Measurements from ENCODE around the gene MANEAL. TPM values are rescaled to one million over a fixed set of nuclear protein-coding genes. Genes with fewer than 3 reads are reported as not detected.

Gene MANEAL
- total RNA-seq, 1 donor from 2014 or later, result 11.6 TPM

DNA sequence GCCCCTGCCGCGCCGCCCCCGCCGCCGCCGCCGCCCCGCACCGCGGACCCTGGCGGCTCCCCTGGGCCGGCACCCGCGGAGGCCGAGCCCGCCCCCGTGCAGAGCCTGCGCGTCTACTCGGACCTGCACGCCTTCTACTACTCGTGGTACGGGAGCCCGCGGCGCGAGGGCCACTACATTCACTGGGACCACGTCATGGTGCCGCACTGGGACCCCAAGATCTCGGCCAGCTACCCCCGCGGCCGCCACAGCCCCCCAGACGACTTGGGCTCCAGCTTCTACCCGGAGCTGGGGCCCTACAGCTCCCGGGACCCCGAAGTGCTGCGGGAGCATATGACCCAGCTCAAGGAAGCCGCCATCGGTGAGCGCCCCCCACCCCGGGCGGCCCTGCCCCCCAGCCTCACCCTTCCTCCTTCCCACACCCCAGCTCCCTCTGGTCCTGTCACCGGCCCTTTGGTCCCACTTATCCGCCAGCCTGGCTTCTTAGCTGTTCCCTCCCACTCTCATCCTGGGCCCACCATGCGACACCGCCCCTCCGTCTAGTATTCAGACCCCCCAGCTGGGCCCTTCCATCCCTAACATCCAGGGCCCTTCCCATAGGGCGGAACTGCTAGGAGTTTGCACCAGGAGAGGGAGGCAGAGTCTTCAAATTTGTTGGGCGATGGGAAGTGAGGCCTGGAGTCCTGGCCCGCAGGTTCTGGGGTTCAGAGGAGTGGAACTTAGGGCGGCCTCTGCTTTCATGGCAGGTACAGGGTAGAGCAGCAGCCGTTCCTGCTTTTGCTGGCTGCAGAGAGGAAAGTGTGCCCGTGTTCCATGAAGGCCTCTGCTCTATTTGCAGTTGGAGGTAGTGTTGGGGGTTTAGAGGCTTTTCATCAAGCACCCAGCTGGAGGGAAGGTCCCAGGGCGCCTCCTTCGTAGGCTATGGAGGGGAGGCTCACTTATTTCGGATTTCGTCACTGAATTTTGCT is 1.0 kb downstream of the MANEAL start:
- Mint-ChIP-seq H3K9me3 (no peaks in the 10 kb centered on the region), H3K4me1 (ENCODE audit: unreplicated experiment) (no peaks in the 10 kb centered on the region), H3K4me3 (peak overlapping the region; percentile 86), H3K27ac (no peak overlapping the region), H3K27me3 (peaks cover 53% of the 10 kb centered on the region), H3K36me3 (peaks cover 4% of the 10 kb centered on the region)
- no peak for DNase-seq (ENCODE audit: extremely low spot score, unreplicated experiment)
- TF ChIP-seq, protein P1, sequence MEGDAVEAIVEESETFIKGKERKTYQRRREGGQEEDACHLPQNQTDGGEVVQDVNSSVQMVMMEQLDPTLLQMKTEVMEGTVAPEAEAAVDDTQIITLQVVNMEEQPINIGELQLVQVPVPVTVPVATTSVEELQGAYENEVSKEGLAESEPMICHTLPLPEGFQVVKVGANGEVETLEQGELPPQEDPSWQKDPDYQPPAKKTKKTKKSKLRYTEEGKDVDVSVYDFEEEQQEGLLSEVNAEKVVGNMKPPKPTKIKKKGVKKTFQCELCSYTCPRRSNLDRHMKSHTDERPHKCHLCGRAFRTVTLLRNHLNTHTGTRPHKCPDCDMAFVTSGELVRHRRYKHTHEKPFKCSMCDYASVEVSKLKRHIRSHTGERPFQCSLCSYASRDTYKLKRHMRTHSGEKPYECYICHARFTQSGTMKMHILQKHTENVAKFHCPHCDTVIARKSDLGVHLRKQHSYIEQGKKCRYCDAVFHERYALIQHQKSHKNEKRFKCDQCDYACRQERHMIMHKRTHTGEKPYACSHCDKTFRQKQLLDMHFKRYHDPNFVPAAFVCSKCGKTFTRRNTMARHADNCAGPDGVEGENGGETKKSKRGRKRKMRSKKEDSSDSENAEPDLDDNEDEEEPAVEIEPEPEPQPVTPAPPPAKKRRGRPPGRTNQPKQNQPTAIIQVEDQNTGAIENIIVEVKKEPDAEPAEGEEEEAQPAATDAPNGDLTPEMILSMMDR (conservative IDR thresholded peaks at IDR 0.05), result no peak

DNA sequence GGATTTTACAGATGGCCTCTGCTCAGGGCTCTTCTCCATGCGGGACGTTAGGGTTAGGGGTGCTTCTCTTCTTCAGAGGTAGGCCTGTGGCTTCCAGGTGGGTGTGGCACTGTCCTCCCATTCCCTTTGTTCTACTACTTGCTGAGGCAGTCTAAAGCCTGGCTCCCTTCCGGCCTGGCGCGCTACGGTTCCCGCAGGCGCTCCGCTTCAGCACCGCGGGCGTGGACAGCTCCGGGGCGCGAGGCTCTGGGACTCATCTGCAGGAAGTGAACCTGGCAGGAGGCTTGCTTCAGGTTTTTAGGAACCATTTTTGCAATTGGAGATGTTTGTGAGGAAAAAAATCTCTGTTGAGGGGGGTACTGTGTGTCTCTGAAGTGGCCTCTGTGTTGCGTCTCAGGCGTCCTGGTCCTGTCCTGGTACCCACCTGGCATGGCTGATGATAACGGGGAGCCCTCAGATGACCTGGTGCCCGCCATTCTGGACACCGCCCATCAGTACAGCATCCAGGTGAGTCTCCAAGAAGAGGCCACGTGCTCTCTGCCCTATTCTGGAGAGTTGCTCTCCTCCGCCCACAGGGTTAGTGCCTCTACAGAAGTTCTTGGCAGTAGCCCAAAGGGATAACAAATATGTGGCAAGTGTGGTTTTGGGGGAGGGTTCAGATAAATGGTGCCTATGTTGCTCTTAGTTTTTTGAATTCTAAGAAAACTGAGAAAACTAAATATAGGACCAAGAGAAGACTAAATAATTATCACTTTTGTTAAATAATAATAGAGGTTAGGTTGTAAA is 1.9 kb downstream of the MANEAL start:
- no peak for DNase-seq (ENCODE audit: extremely low spot score, unreplicated experiment)
- Mint-ChIP-seq H3K9me3 (no peaks in the 10 kb centered on the region), H3K27ac (no peak overlapping the region), H3K36me3 (peaks cover 4% of the 10 kb centered on the region), H3K27me3 (peaks cover 45% of the 10 kb centered on the region), H3K4me3 (peak overlapping the region; percentile 86), H3K4me1 (ENCODE audit: unreplicated experiment) (no peaks in the 10 kb centered on the region)
- TF ChIP-seq, protein P1 (conservative IDR thresholded peaks at IDR 0.05), result no peak

DNA sequence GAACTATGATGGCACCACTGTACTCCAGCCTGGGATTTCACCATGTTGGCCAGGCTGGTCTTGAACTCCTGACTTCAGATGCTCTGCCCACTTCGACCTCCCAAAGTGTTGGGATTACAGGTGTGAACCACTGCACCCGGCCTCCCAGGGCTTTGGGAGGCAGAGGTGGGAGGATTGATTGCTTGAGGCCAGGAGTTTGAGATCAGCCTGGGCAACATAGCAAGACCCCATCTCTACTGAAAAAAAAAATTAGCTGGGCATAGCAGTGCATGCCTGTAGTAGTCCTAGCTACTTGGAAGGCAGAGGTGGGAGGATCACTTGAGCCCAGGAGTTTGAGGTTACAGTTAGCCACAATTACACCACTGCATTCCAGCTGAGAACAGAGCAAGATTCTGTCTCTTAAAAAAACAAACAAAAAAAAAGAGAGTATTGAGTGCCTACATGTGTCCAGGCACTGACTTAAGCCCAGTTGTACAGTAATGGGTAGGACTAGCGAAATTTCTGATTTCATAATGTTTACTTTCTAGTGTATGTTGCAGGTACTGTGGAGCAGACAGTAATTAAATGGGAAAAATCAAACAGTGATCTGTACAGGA is 4.2 kb downstream of the MANEAL start:
- H3K4me3 Mint-ChIP-seq, result no peak overlapping the region
- H3K9me3 Mint-ChIP-seq, result no peaks in the 10 kb centered on the region
- peaks cover 21% of the 10 kb centered on the region for H3K27me3 Mint-ChIP-seq
- no peak overlapping the region for H3K27ac Mint-ChIP-seq
- H3K36me3 Mint-ChIP-seq, result peaks cover 8% of the 10 kb centered on the region
- no peak for DNase-seq (ENCODE audit: extremely low spot score, unreplicated experiment)
- TF ChIP-seq, protein P1 (conservative IDR thresholded peaks at IDR 0.05), result no peak
- H3K4me1 Mint-ChIP-seq (ENCODE audit: unreplicated experiment), result no peaks in the 10 kb centered on the region

DNA sequence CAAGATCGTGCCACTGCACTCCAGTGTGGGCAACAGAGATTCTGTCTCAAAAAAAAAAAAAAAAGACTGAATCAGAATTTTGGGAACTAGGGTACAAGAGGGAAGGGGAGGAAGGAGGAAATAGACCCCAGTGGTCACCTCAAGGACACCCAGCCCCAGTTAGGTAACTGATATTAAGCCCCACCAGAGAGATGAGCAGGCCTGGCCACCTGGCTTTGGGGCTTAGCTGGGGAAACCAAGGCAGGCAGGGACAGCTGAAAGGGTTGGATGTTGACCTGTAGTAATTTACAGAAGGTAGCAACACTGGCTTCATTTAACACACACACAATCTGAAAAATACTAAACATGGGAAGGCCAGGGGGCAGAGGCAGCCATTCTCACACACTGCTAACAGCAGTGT is 8.8 kb downstream of the MANEAL start:
- peaks cover 4% of the 10 kb centered on the region for H3K4me1 Mint-ChIP-seq (ENCODE audit: unreplicated experiment)
- H3K36me3 Mint-ChIP-seq, result peaks cover 18% of the 10 kb centered on the region
- no peak overlapping the region for H3K27ac Mint-ChIP-seq
- H3K9me3 Mint-ChIP-seq, result no peaks in the 10 kb centered on the region
- TF ChIP-seq, protein P1 (conservative IDR thresholded peaks at IDR 0.05), result no peak
- DNase-seq (ENCODE audit: extremely low spot score, unreplicated experiment), result no peak
- H3K4me3 Mint-ChIP-seq, result no peak overlapping the region
- no peaks in the 10 kb centered on the region for H3K27me3 Mint-ChIP-seq

DNA sequence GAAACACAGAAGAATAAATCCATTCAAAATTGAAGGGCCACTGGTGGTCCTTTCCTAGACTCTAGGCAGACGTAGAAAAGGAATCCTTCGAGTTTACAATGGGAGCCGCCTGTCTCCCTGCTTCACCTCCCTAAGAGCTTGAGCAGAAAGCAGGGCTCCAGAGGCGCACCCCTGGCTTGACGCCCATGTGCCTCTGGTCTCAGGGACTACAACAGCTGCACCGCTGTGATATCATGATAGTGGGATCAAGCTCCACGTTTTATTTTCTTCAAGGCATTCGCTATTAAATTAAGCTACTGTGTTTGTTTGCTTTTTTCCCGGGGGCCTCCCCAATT is 13.5 kb downstream of the MANEAL start:
- TF ChIP-seq, protein P1 (conservative IDR thresholded peaks at IDR 0.05), result no peak
- no peaks in the 10 kb centered on the region for H3K27me3 Mint-ChIP-seq
- H3K27ac Mint-ChIP-seq, result peak overlapping the region; percentile 94
- H3K4me1 Mint-ChIP-seq (ENCODE audit: unreplicated experiment), result peaks cover 15% of the 10 kb centered on the region
- H3K36me3 Mint-ChIP-seq, result peaks cover 14% of the 10 kb centered on the region
- H3K9me3 Mint-ChIP-seq, result no peaks in the 10 kb centered on the region
- no peak for DNase-seq (ENCODE audit: extremely low spot score, unreplicated experiment)
- peak overlapping the region; percentile 89 for H3K4me3 Mint-ChIP-seq
